WTC11 (cell line): ENCODE measurements around the gene HBA2.

Experiments used
- ATF1 ChIP-seq: sonication (generic); formaldehyde crosslinking; IDR thresholded peaks from 2 replicates; pipeline ENCODE4 v1.8.1; 2023; ENCODE audit warnings: mild to moderate bottlenecking, moderate library complexity, missing genetic modification reagents
- CREB1 ChIP-seq: sonication (generic); formaldehyde crosslinking; IDR thresholded peaks from 2 replicates; pipeline ENCODE4 v1.8.0; 2023; ENCODE audit warnings: mild to moderate bottlenecking, missing genetic modification reagents
- MAX ChIP-seq: sonication (generic); formaldehyde crosslinking; IDR thresholded peaks from 2 replicates; pipeline ENCODE4 v1.8.0; 2022; ENCODE audit warnings: mild to moderate bottlenecking, missing genetic modification reagents
- NFYB ChIP-seq: sonication (generic); formaldehyde crosslinking; conservative IDR thresholded peaks from 2 replicates; pipeline ENCODE4 v1.8.0; 2022; ENCODE audit warnings: low read depth, missing genetic modification reagents
- SP1 ChIP-seq: sonication (generic); formaldehyde crosslinking; conservative IDR thresholded peaks from 2 replicates; pipeline ENCODE4 v1.8.1; 2022; ENCODE audit warnings: missing genetic modification reagents
- TEAD4 ChIP-seq: sonication (generic); formaldehyde crosslinking; IDR thresholded peaks from 2 replicates; pipeline ENCODE4 v1.8.0; 2022; ENCODE audit warnings: mild to moderate bottlenecking, missing genetic modification reagents
- ZNF121 ChIP-seq: sonication (generic); formaldehyde crosslinking; IDR thresholded peaks from 2 replicates; pipeline ENCODE4 v1.8.0; 2023; ENCODE audit warnings: missing genetic modification reagents
- TF ChIP-seq, protein P1 (sequence below): fragments of 200-600 bp; IDR thresholded peaks from 2 replicates; pipeline ENCODE4 v1.8.0; 2022; ENCODE audit warnings: antibody characterized with exemption

DNA sequence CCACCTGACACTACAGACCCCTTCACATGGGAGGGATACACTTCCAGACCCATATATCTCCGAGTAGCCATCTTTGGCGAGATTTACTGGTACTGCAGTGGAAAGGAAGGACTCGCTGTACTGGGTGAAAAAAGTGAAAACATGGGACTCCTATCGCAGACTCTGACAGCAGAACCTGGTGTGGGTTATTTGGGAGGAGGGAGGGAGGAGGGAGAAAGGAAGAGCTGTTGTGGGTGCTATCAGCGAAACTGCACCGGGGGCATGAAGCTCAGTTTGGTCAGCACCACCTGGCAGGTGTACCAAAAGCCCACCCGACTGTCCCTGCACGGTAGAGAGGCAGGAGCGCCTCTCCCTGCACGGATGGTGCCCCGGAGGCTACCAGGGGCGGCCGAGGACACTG is 12.5 kb downstream of the HBA2 start:
- TF ChIP-seq, protein P1, sequence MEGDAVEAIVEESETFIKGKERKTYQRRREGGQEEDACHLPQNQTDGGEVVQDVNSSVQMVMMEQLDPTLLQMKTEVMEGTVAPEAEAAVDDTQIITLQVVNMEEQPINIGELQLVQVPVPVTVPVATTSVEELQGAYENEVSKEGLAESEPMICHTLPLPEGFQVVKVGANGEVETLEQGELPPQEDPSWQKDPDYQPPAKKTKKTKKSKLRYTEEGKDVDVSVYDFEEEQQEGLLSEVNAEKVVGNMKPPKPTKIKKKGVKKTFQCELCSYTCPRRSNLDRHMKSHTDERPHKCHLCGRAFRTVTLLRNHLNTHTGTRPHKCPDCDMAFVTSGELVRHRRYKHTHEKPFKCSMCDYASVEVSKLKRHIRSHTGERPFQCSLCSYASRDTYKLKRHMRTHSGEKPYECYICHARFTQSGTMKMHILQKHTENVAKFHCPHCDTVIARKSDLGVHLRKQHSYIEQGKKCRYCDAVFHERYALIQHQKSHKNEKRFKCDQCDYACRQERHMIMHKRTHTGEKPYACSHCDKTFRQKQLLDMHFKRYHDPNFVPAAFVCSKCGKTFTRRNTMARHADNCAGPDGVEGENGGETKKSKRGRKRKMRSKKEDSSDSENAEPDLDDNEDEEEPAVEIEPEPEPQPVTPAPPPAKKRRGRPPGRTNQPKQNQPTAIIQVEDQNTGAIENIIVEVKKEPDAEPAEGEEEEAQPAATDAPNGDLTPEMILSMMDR = no peak
- TF ChIP-seq ZNF121 (CRISPR knock-in tag) (no peak), NFYB (CRISPR knock-in tag) (no peak), ATF1 (CRISPR knock-in tag) (no peak), TEAD4 (CRISPR knock-in tag) (no peak), CREB1 (CRISPR knock-in tag) (no peak), MAX (no peak), SP1 (CRISPR knock-in tag) (no peak)
